ENCODE data around the gene PCNT. TPM values are rescaled to one million over a fixed set of nuclear protein-coding genes. Genes with fewer than 3 reads are reported as not detected.
"Not testable (repeated sequence)": the region's sequence is repeated elsewhere in the genome, so short reads cannot be mapped to it uniquely, and the experiment has no call there.

Gene PCNT
- total and polyA plus RNA-seq, 2 of the 4 experiments (the other 2 are of a cell fraction) = 10.0 to 19.4 TPM

DNA sequence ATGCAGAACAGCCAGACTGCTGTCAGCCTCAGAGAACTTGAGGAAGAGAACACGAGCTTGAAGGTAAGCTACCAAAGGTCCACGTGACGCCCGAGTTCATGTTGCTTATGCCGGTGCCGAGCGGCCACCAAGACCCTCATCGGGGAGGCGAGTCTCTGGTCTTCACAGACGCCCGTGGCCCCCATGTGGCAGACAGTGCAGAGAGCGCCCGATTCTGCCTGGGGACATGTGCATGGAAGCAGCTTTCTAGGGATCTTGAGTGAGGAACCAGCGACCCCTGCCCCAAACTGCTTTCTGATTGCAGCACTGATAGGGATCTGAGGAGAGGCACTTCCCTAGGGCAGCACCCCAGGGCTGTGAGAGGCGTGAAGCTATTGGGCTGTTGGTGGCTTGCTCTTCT is 78.5 kb downstream of the PCNT start:
- CTCF ChIA-PET = no interaction called here

DNA sequence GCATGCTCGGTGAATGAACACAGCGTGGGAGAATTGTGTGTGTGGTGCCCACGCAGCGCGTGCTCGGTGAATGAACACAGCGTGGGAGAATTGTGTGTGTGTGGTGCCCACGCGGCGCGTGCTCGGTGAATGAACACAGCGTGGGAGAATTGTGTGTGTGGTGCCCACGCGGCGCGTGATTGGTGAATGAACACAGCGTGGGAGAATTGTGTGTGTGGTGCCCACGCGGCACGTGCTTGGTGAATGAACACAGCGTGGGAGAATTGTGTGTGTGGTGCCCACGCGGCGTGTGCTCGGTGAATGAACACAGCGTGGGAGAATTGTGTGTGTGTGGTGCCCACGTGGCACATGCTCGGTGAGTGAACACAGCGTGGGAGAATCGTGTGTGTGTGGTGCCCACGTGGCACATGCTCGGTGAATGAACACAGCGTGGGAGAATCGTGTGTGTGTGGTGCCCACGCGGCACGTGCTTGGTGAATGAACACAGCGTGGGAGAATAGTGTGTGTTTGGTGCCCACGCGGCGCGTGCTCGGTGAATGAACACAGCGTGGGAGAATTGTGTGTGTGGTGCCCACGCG is 79.4 kb downstream of the PCNT start:
- H3K27me3 ChIP-seq (ENCODE audit: control insufficient read depth, insufficient read depth, low read length); BruUV-seq (replicated peaks); H3K4ac ChIP-seq (ENCODE audit: low read depth, low read length); H3K14ac ChIP-seq (replicated peaks; ENCODE audit: low read depth, low read length); H4K8ac ChIP-seq (ENCODE audit: low read depth in 2 of 2, low read length in 2 of 2); H3K79me1 ChIP-seq (ENCODE audit: low read depth in 1 of 2, low read length in 2 of 2); in situ Hi-C loops (cut with MboI; ENCODE audit: low sequenced_read_pairs); H3K4me3 ChIP-seq (ENCODE audit: insufficient read depth, low read depth, low read length); H3K18ac ChIP-seq (ENCODE audit: low read depth, low read length); H2BK120ac ChIP-seq (ENCODE audit: low read depth, low read length); H3K4me2 ChIP-seq (ENCODE audit: low read depth, low read length); H3K23ac ChIP-seq (ENCODE audit: low read depth, low read length); H3K4me1 ChIP-seq (ENCODE audit: control insufficient read depth, insufficient read depth, low read length); H3K9me1 ChIP-seq (ENCODE audit: insufficient read depth, low read length); H3K9ac ChIP-seq (ENCODE audit: low read depth, low read length); H3K27ac ChIP-seq (ENCODE audit: insufficient read depth, low read length); dilution Hi-C loops (cut with HindIII; ENCODE audit: low sequenced_read_pairs, unreplicated experiment); H3K9me3 ChIP-seq (ENCODE audit: control insufficient read depth, insufficient read depth, low read length); POLR2A ChIA-PET (ENCODE audit: unreplicated experiment); H2BK5ac ChIP-seq (ENCODE audit: low read depth, low read length, poor library complexity, severe bottlenecking); H4K20me1 ChIP-seq (ENCODE audit: insufficient read depth, low read length); ATAC-seq (ENCODE audit: low read depth); CTCF ChIA-PET; H4K91ac ChIP-seq (ENCODE audit: insufficient read depth, low read depth, low read length); H2BK15ac ChIP-seq (ENCODE audit: low read depth, low read length); H2AK9ac ChIP-seq (replicated peaks; ENCODE audit: low read depth, low read length, poor library complexity); H2AFZ ChIP-seq (replicated peaks; ENCODE audit: low read length, poor library complexity); H2BK20ac ChIP-seq (ENCODE audit: low read depth, low read length); H4K5ac ChIP-seq (ENCODE audit: low read depth, low read length); H3K56ac ChIP-seq (ENCODE audit: extremely low read depth, insufficient read depth, low read length); intact Hi-C loops (cut with micrococcal nuclease); H2AK5ac ChIP-seq (ENCODE audit: low read depth, low read length); DNase-seq: not testable (repeated sequence)
- WGBS, 2 experiments (ENCODE audit: extremely low coverage in 2 of 2, insufficient read length in 1 of 2) = 96% methylated on average over 32 of the region's 47 CpGs; no CpG with 5 or more reads in 1 of the 2 experiments
- H3K36me3 ChIP-seq (ENCODE audit: control insufficient read depth, insufficient read depth, low read length) = peaks cover 31% of the 10 kb centered on the region

More for the DNA sequence above, 78.5 kb downstream of the PCNT start:
- BruUV-seq (replicated peaks) = no TSS peak
- H2BK15ac ChIP-seq (ENCODE audit: low read depth, low read length) = no peak overlapping the region
- H3K36me3 ChIP-seq (ENCODE audit: control insufficient read depth, insufficient read depth, low read length) = peaks cover 40% of the 10 kb centered on the region
- H4K91ac ChIP-seq (ENCODE audit: insufficient read depth, low read depth, low read length) = no peak overlapping the region
- TF ChIP-seq, protein P1, sequence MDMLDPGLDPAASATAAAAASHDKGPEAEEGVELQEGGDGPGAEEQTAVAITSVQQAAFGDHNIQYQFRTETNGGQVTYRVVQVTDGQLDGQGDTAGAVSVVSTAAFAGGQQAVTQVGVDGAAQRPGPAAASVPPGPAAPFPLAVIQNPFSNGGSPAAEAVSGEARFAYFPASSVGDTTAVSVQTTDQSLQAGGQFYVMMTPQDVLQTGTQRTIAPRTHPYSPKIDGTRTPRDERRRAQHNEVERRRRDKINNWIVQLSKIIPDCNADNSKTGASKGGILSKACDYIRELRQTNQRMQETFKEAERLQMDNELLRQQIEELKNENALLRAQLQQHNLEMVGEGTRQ (IDR thresholded peaks at IDR 0.05; ENCODE audit: low read depth, low read length) = no peak
- H3K4me3 ChIP-seq (ENCODE audit: insufficient read depth, low read depth, low read length) = no peak overlapping the region
- H2AK5ac ChIP-seq (ENCODE audit: low read depth, low read length) = no peak overlapping the region
- H3K14ac ChIP-seq (replicated peaks; ENCODE audit: low read depth, low read length) = no peak overlapping the region
- ATAC-seq (ENCODE audit: low read depth) (no peak), DNase-seq (no peak)
- no peak overlapping the region for H3K56ac ChIP-seq (ENCODE audit: extremely low read depth, insufficient read depth, low read length)
- no peaks in the 10 kb centered on the region for H3K4me1 ChIP-seq (ENCODE audit: control insufficient read depth, insufficient read depth, low read length)
- WGBS, 2 experiments (ENCODE audit: extremely low coverage in 2 of 2, insufficient read length in 1 of 2) = 98% methylated on average over 9 of the region's 15 CpGs; no CpG with 5 or more reads in 1 of the 2 experiments
- H3K27me3 ChIP-seq (ENCODE audit: control insufficient read depth, insufficient read depth, low read length) = no peaks in the 10 kb centered on the region
- in situ Hi-C loops (cut with MboI; ENCODE audit: low sequenced_read_pairs) = no loop called here
- POLR2A ChIA-PET (ENCODE audit: unreplicated experiment) = no interaction called here
- peaks cover 0 to 6% of the 10 kb centered on the region in 2 experiments; a peak in 2 of 4 replicates for H3K79me1 ChIP-seq (ENCODE audit: low read depth in 1 of 2, low read length in 2 of 2)
- no peak overlapping the region for H2BK5ac ChIP-seq (ENCODE audit: low read depth, low read length, poor library complexity, severe bottlenecking)
- no peaks in the 10 kb centered on the region for H3K9me3 ChIP-seq (ENCODE audit: control insufficient read depth, insufficient read depth, low read length)
- H3K18ac ChIP-seq (ENCODE audit: low read depth, low read length) = no peak overlapping the region
- no peak overlapping the region for H4K5ac ChIP-seq (ENCODE audit: low read depth, low read length)
- H3K27ac ChIP-seq (ENCODE audit: insufficient read depth, low read length) = no peak overlapping the region
- no peak overlapping the region for H2BK20ac ChIP-seq (ENCODE audit: low read depth, low read length)
- no peaks in the 10 kb centered on the region for H4K20me1 ChIP-seq (ENCODE audit: insufficient read depth, low read length)
- H2AK9ac ChIP-seq (replicated peaks; ENCODE audit: low read depth, low read length, poor library complexity) = no peak overlapping the region
- intact Hi-C loops (cut with micrococcal nuclease) = no loop called here
- H3K9me1 ChIP-seq (ENCODE audit: insufficient read depth, low read length) = no peaks in the 10 kb centered on the region
- no peak overlapping the region for H2AFZ ChIP-seq (replicated peaks; ENCODE audit: low read length, poor library complexity)
- no peak overlapping the region for H3K23ac ChIP-seq (ENCODE audit: low read depth, low read length)
- H4K8ac ChIP-seq (ENCODE audit: low read depth in 2 of 2, low read length in 2 of 2) = no peak overlapping the region
- H3K9ac ChIP-seq (ENCODE audit: low read depth, low read length) = no peak overlapping the region
- no peak overlapping the region for H2BK120ac ChIP-seq (ENCODE audit: low read depth, low read length)
- dilution Hi-C loops (cut with HindIII; ENCODE audit: low sequenced_read_pairs, unreplicated experiment) = no loop called here
- no peak overlapping the region for H3K4ac ChIP-seq (ENCODE audit: low read depth, low read length)
- no peak overlapping the region for H3K4me2 ChIP-seq (ENCODE audit: low read depth, low read length)
